Bronchial epithelial cell (primary cell): ENCODE data around the gene SAP30BP. TPM values are rescaled to one million over a fixed set of nuclear protein-coding genes. Genes with fewer than 3 reads are reported as not detected.

ENCODE experiments used
- DNase-seq: peaks from one replicate; pipeline ENCODE4 v3.0.0-alpha.2; 2010; ENCODE audit warnings: low read depth
- FAIRE-seq: peaks from 2 replicates; lab custom pipeline; 2011; peaks lifted over from hg19 to GRCh38; lab: Jason Lieb, UNC
- H3K27me3 ChIP-seq: 2 replicates; pipeline ENCODE4 v1.5.1; 2011; ENCODE audit warnings: low read length; ENCODE audit not compliant: control insufficient read depth, insufficient read depth
- H3K36me3 ChIP-seq: 2 replicates; pipeline ENCODE4 v1.5.1; 2011; ENCODE audit warnings: low read length; ENCODE audit not compliant: control insufficient read depth, insufficient read depth
- H3K4me3 ChIP-seq: 2 replicates; pipeline ENCODE4 v1.5.1; 2011; ENCODE audit warnings: mild to moderate bottlenecking, low read depth, low read length, control low read depth
- total RNA-seq: library from RNA; depleted of rRNA; stranded (reverse); fragments of >200 nt; gene quantifications from 2 replicates; pipeline ENCODE4 v1.2.1, GENCODE V29; 2014
- TF ChIP-seq, protein P1 (sequence below): IDR thresholded peaks from 2 replicates; pipeline ENCODE4 v1.5.1; 2011; ENCODE audit warnings: mild to moderate bottlenecking, moderate library complexity, low read length, control low read depth, inconsistent platforms; ENCODE audit not compliant: insufficient read depth, severe bottlenecking

The SAP30BP gene
- total RNA-seq, 1 donor from 2014 or later = 58.4 TPM

GRCh38 chr17:75695830-75696271 lies 28.7 kb downstream of the SAP30BP start:
- Histone ChIP-seq H3K4me3 (no peak overlapping the region), H3K36me3 (peaks cover 6% of the 10 kb centered on the region), H3K27me3 (no peaks in the 10 kb centered on the region)
- TF ChIP-seq, protein P1, sequence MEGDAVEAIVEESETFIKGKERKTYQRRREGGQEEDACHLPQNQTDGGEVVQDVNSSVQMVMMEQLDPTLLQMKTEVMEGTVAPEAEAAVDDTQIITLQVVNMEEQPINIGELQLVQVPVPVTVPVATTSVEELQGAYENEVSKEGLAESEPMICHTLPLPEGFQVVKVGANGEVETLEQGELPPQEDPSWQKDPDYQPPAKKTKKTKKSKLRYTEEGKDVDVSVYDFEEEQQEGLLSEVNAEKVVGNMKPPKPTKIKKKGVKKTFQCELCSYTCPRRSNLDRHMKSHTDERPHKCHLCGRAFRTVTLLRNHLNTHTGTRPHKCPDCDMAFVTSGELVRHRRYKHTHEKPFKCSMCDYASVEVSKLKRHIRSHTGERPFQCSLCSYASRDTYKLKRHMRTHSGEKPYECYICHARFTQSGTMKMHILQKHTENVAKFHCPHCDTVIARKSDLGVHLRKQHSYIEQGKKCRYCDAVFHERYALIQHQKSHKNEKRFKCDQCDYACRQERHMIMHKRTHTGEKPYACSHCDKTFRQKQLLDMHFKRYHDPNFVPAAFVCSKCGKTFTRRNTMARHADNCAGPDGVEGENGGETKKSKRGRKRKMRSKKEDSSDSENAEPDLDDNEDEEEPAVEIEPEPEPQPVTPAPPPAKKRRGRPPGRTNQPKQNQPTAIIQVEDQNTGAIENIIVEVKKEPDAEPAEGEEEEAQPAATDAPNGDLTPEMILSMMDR = no peak
- DNase-seq = no peak
- no peak for FAIRE-seq

GRCh38 chr17:75697651-75698291 lies 30.6 kb downstream of the SAP30BP start:
- Histone ChIP-seq H3K27me3 (no peaks in the 10 kb centered on the region), H3K4me3 (no peak overlapping the region), H3K36me3 (peaks cover 10% of the 10 kb centered on the region)
- TF ChIP-seq, protein P1 = no peak
- FAIRE-seq (no peak), DNase-seq (no peak)

GRCh38 chr17:75698659-75699058 lies 31.5 kb downstream of the SAP30BP start:
- no peaks in the 10 kb centered on the region for H3K27me3 ChIP-seq
- H3K36me3 ChIP-seq = peaks cover 15% of the 10 kb centered on the region
- TF ChIP-seq, protein P1 = no peak
- FAIRE-seq (no peak), DNase-seq (no peak)
- H3K4me3 ChIP-seq = no peak overlapping the region

- Histone ChIP-seq H3K4me3 (no peak overlapping the region), H3K36me3 (peaks cover 22% of the 10 kb centered on the region), H3K27me3 (no peaks in the 10 kb centered on the region)
- no peak for DNase-seq
- no peak for FAIRE-seq
- TF ChIP-seq, protein P1 = no peak
Observed at GRCh38 chr17:75701288-75701687, 34.1 kb downstream of the SAP30BP start.

GRCh38 chr17:75703191-75703590 lies 36.1 kb downstream of the SAP30BP start:
- TF ChIP-seq, protein P1 = no peak
- no peaks in the 10 kb centered on the region for H3K27me3 ChIP-seq
- H3K4me3 ChIP-seq = no peak overlapping the region
- DNase-seq = no peak
- H3K36me3 ChIP-seq = peaks cover 27% of the 10 kb centered on the region
- no peak for FAIRE-seq

- FAIRE-seq (no peak), DNase-seq (peak; percentile 68)
- Histone ChIP-seq H3K27me3 (no peaks in the 10 kb centered on the region), H3K4me3 (no peak overlapping the region), H3K36me3 (peaks cover 28% of the 10 kb centered on the region)
- TF ChIP-seq, protein P1 = no peak
Observed at GRCh38 chr17:75703591-75703990, 36.5 kb downstream of the SAP30BP start.
